OCI-LY3 (cell line): ENCODE data around the gene TCF12.

Experiments
- H2AFZ ChIP-seq: fragments of 200-600, 300-600 bp; shearing (Covaris generic); 2 replicates; pipeline ENCODE4 v1.6.0; 2014; ENCODE audit warnings: antibody characterized with exemption, low read depth, low read length
- H3K27ac ChIP-seq: fragments of 200-600, 300-600 bp; sonication (generic); 2 replicates; pipeline ENCODE4 v1.5.1; 2014; ENCODE audit warnings: mild to moderate bottlenecking, low read length, moderate library complexity, mixed read lengths
- H3K27me3 ChIP-seq: fragments of 200-600, 300-600 bp; sonication (generic); 2 replicates; pipeline ENCODE4 v1.6.1; 2014; ENCODE audit warnings: low read depth, low read length, mixed read lengths
- H3K36me3 ChIP-seq: fragments of 200-600, 300-600 bp; sonication (generic); replicated peaks from 2 replicates; pipeline ENCODE3; 2014; ENCODE audit warnings: low read depth, low read length, mixed read lengths
- H3K4me1 ChIP-seq: fragments of 300-600, 200-600 bp; sonication (generic); 2 replicates; pipeline ENCODE4 v1.6.1; 2014; ENCODE audit warnings: low read length, mixed read lengths
- H3K4me2 ChIP-seq: fragments of 200-600, 300-600 bp; sonication (generic); 2 replicates; pipeline ENCODE4 v1.6.1; 2014; ENCODE audit warnings: low read length, mixed read lengths
- H3K4me3 ChIP-seq: fragments of 300-600, 200-600 bp; sonication (generic); 2 replicates; pipeline ENCODE4 v1.5.1; 2014; ENCODE audit warnings: antibody characterized with exemption, mild to moderate bottlenecking, low read length, moderate library complexity
- H3K79me2 ChIP-seq: fragments of 300-600, 200-600 bp; shearing (Covaris generic); 2 replicates; pipeline ENCODE4 v1.6.1; 2014; ENCODE audit warnings: mild to moderate bottlenecking, low read length, mixed read lengths
- H3K9ac ChIP-seq: fragments of 300-600, 200-600 bp; shearing (Covaris generic); 2 replicates; pipeline ENCODE4 v1.6.0; 2014; ENCODE audit warnings: mild to moderate bottlenecking, low read length, moderate library complexity
- H3K9me3 ChIP-seq: fragments of 200-600, 300-600 bp; shearing (Covaris generic); 2 replicates; pipeline ENCODE4 v1.6.1; 2014; ENCODE audit warnings: low read length, mixed read lengths; ENCODE audit not compliant: insufficient read depth
- H4K20me1 ChIP-seq: fragments of 200-600, 300-600 bp; sonication (generic); 2 replicates; pipeline ENCODE4 v1.6.1; 2016; ENCODE audit warnings: low read length, mixed read lengths; ENCODE audit not compliant: insufficient read depth
- CTCF ChIP-seq: fragments of 200-600, 300-600 bp; sonication (generic); IDR thresholded peaks from 2 replicates; pipeline ENCODE4 v1.5.1; 2014; ENCODE audit warnings: antibody characterized with exemption, low read length, low read depth
- EZH2phosphoT487 ChIP-seq: fragments of 200-600 bp; shearing (Covaris generic); IDR thresholded peaks from 2 replicates; pipeline ENCODE4 v1.6.1; 2018; ENCODE audit warnings: antibody characterized with exemption, mixed run types, low read depth

Gene TCF12

GRCh38 chr15:57287123-57287521 lies 368.7 kb downstream of the TCF12 start:
- Histone ChIP-seq H3K4me3 (0 out of 2 replicates have a peak overlapping the region, but pooled peaks have one; percentile 6), H3K9me3 (no peaks in the 10 kb centered on the region), H3K79me2 (no peaks in the 10 kb centered on the region), H3K4me1 (peaks cover 56% of the 10 kb centered on the region), H3K9ac (no peak overlapping the region), H3K4me2 (peak overlapping the region; percentile 51), H4K20me1 (no peaks in the 10 kb centered on the region), H3K27me3 (no peaks in the 10 kb centered on the region), H3K36me3 (peaks cover 28% of the 10 kb centered on the region), H2AFZ (no peak overlapping the region), H3K27ac (peak overlapping the region; percentile 46)
- TF ChIP-seq CTCF (no peak), EZH2phosphoT487 (no peak)

GRCh38 chr15:57288926-57289580 lies 370.6 kb downstream of the TCF12 start:
- Histone ChIP-seq H3K79me2 (no peaks in the 10 kb centered on the region), H3K9ac (no peak overlapping the region), H3K27ac (no peak overlapping the region), H3K27me3 (no peaks in the 10 kb centered on the region), H3K9me3 (no peaks in the 10 kb centered on the region), H3K36me3 (peaks cover 28% of the 10 kb centered on the region), H2AFZ (no peak overlapping the region), H4K20me1 (no peaks in the 10 kb centered on the region), H3K4me2 (no peak overlapping the region), H3K4me3 (no peak overlapping the region), H3K4me1 (peaks cover 43% of the 10 kb centered on the region)
- TF ChIP-seq CTCF (no peak), EZH2phosphoT487 (no peak)

- TF ChIP-seq EZH2phosphoT487, result no peak
- no peak for TF ChIP-seq CTCF
- no peaks in the 10 kb centered on the region for H3K9me3 ChIP-seq
- H2AFZ ChIP-seq, result no peak overlapping the region
- H4K20me1 ChIP-seq, result no peaks in the 10 kb centered on the region
- no peaks in the 10 kb centered on the region for H3K79me2 ChIP-seq
- H3K27ac ChIP-seq, result no peak overlapping the region
- no peak overlapping the region for H3K4me3 ChIP-seq
- H3K27me3 ChIP-seq, result no peaks in the 10 kb centered on the region
- H3K36me3 ChIP-seq, result peaks cover 28% of the 10 kb centered on the region
- no peak overlapping the region for H3K4me2 ChIP-seq
- no peak overlapping the region for H3K9ac ChIP-seq
- peaks cover 32% of the 10 kb centered on the region for H3K4me1 ChIP-seq
Measured at GRCh38 chr15:57290187-57290586, 371.7 kb downstream of the TCF12 start.

- Histone ChIP-seq H3K9me3 (no peaks in the 10 kb centered on the region), H3K79me2 (no peaks in the 10 kb centered on the region), H3K27ac (no peak overlapping the region), H3K4me1 (peaks cover 26% of the 10 kb centered on the region), H3K4me3 (no peak overlapping the region), H3K36me3 (peaks cover 25% of the 10 kb centered on the region), H3K27me3 (no peaks in the 10 kb centered on the region), H4K20me1 (no peaks in the 10 kb centered on the region), H2AFZ (no peak overlapping the region), H3K4me2 (no peak overlapping the region), H3K9ac (no peak overlapping the region)
- TF ChIP-seq CTCF (no peak), EZH2phosphoT487 (no peak)
Measured at GRCh38 chr15:57290826-57291225, 372.4 kb downstream of the TCF12 start.
